Activated T-helper 1 cell treated with anti-CD3 and anti-CD28 coated beads, Interleukin-12 subunit alpha, Interleukin-12 subunit beta, Interleukin-2, Interleukin-4 antibody, amounts not matched to agents 30 ng/mL and 10 ng/mL and 1 ng/mL, durations not matched to agents 14 hours and 24 hours and 36 hours (primary cell): Measurements from ENCODE around the gene SMARCA5. TPM values are rescaled to one million over a fixed set of nuclear protein-coding genes. Genes with fewer than 3 reads are reported as not detected.

Source experiments
- DNase-seq: peaks from one replicate; pipeline ENCODE4 v3.0.0; 2021; ENCODE audit warnings: low spot score
- H3K27ac Mint-ChIP-seq: one replicate; pipeline ENCODE4 v1.8.0; 2021; ENCODE audit warnings: mild to moderate bottlenecking, mixed read lengths
- H3K27me3 Mint-ChIP-seq: one replicate; pipeline ENCODE4 v1.8.0; 2022; ENCODE audit warnings: mild to moderate bottlenecking, moderate library complexity, mixed read lengths; ENCODE audit not compliant: insufficient read depth
- H3K36me3 Mint-ChIP-seq: one replicate; pipeline ENCODE4 v1.8.0; 2021; ENCODE audit warnings: low read depth, mixed read lengths
- H3K4me1 Mint-ChIP-seq: one replicate; pipeline ENCODE4 v1.8.0; 2021; ENCODE audit warnings: low read depth, mixed read lengths
- H3K4me3 Mint-ChIP-seq: one replicate; pipeline ENCODE4 v1.8.0; 2021; ENCODE audit warnings: mild to moderate bottlenecking, moderate library complexity, mixed read lengths
- H3K9me3 Mint-ChIP-seq: one replicate; pipeline ENCODE4 v1.8.0; 2021; ENCODE audit warnings: mixed read lengths
- intact Hi-C: fragments of 100-400 bp; cut with micrococcal nuclease; formaldehyde crosslinking; loops from one replicate; pipeline ENCODE4 v1.15.1; 2024
- total RNA-seq: library from RNA; stranded (reverse); gene quantifications from 2 replicates; pipeline ENCODE4 v1.2.3, GENCODE V29; 2022

SMARCA5 gene
- total RNA-seq, 1 donor from 2014 or later, result 59.9 TPM

DNA sequence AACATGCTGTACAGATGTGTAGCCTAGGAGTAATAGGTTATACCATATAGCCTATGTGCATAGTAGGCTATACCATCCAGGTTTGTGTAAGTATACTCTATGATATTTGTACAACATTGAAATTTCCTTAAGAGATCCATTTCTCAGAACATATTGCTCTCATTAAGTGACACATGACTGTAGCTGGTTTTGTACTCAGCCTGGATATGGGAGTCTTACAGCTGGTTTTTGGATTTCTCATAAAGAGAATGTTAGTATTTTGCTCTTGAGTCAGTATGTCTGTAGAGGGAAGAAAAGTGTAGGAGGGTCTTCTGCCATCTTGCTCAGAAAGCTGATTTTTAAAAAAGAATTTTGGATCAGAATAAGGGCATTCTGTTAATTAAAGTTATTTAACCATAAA lies 85.3 kb downstream of the SMARCA5 start:
- Mint-ChIP-seq H3K4me3 (no peak overlapping the region), H3K9me3 (peaks cover 4% of the 10 kb centered on the region), H3K27ac (no peak overlapping the region), H3K27me3 (peaks cover 1% of the 10 kb centered on the region), H3K4me1 (no peaks in the 10 kb centered on the region), H3K36me3 (no peaks in the 10 kb centered on the region)
- no peak for DNase-seq
- intact Hi-C loops, result no loop called here

DNA sequence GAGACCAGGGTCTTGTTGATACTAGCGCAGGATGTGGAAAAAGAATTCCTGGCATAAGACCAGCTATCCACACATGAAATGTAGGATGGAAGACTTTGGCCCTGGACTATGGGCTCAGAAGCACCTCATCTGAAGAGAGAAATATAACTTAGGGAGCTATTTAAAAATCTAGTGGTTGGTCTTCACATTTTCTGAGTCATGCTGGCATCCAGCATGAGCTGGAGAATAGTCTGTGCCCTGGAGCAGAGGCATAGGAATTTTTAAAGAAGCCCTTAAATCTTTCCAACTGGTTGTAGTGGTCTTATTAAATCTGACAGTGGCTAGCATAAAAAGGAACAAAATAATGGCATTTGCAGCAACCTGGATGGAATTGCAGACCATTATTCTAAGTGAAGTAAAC lies 86.3 kb downstream of the SMARCA5 start:
- intact Hi-C loops, result no loop called here
- no peak for DNase-seq
- no peaks in the 10 kb centered on the region for H3K9me3 Mint-ChIP-seq
- no peaks in the 10 kb centered on the region for H3K36me3 Mint-ChIP-seq
- no peak overlapping the region for H3K4me3 Mint-ChIP-seq
- H3K4me1 Mint-ChIP-seq, result no peaks in the 10 kb centered on the region
- peaks cover 1% of the 10 kb centered on the region for H3K27me3 Mint-ChIP-seq
- H3K27ac Mint-ChIP-seq, result no peak overlapping the region

DNA sequence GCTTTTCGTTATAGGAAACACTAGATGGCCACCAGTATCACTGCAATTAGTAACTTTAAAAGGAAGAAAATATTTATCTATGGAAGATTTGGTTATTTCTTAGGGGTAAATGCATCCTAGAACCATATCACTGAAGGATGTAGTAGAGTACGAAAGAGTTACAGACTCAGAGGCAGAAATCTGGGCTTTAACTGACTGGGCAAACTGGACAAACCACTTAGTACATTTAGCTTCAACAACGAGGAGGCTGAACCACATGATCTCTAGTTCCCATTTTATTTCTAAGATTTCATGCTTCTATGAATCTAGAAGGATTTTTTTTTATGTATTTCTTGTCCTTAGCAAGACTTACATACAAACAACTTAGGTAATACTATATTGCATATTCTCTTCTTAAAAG lies 93.0 kb downstream of the SMARCA5 start:
- H3K4me3 Mint-ChIP-seq, result no peak overlapping the region
- DNase-seq, result no peak
- H3K4me1 Mint-ChIP-seq, result no peaks in the 10 kb centered on the region
- peaks cover 3% of the 10 kb centered on the region for H3K27me3 Mint-ChIP-seq
- H3K36me3 Mint-ChIP-seq, result no peaks in the 10 kb centered on the region
- intact Hi-C loops, result no loop called here
- H3K27ac Mint-ChIP-seq, result no peak overlapping the region
- H3K9me3 Mint-ChIP-seq, result no peaks in the 10 kb centered on the region

Other genes starting within 250 kb of the SMARCA5 start
- gene GAB1, start 176.8 kb upstream of the SMARCA5 start, total RNA-seq, result 0.66 and 1.4 TPM in 2 replicates
- gene FREM3, start 187.0 kb downstream of the SMARCA5 start, total RNA-seq, result not detected in 2 replicates